Activated B cell treated with CpG ODN at 0.5 μM for 24 hours (primary cell): ENCODE measurements around the gene CSPG5. TPM values are rescaled to one million over a fixed set of nuclear protein-coding genes. Genes with fewer than 3 reads are reported as not detected.

Experiments used
- ATAC-seq: fragments of 200-7000 bp; cut with Tn5 transposase; one replicate; pipeline ENCODE4 v1.10.0; 2021; ENCODE audit warnings: low read depth, mild to moderate bottlenecking, moderate library complexity
- CTCF ChIA-PET: fragments of 350-600 bp; sonication (Branson Sonifier 250); formaldehyde crosslinking; loops from one replicate; lab custom pipeline; 2021; ENCODE audit warnings: antibody characterized with exemption; lab: Charles Lee
- POLR2A ChIA-PET: fragments of 350-600 bp; sonication (Branson Sonifier 250); formaldehyde crosslinking; loops from one replicate; lab custom pipeline; 2021; ENCODE audit warnings: antibody characterized with exemption; lab: Charles Lee
- DNase-seq: peaks from one replicate; pipeline ENCODE4 v3.0.0; 2022
- H3K27ac Mint-ChIP-seq: one replicate; pipeline ENCODE4 v1.8.0; 2020; ENCODE audit warnings: mixed read lengths
- H3K27me3 Mint-ChIP-seq: one replicate; pipeline ENCODE4 v1.8.0; 2021; ENCODE audit warnings: mixed read lengths
- H3K36me3 Mint-ChIP-seq: one replicate; pipeline ENCODE4 v1.8.0; 2021; ENCODE audit warnings: low read depth, mixed read lengths
- H3K4me1 Mint-ChIP-seq: one replicate; pipeline ENCODE4 v1.8.0; 2021; ENCODE audit warnings: mixed read lengths
- H3K4me3 Mint-ChIP-seq: one replicate; pipeline ENCODE4 v1.8.0; 2020; ENCODE audit warnings: mild to moderate bottlenecking, mixed read lengths
- H3K9me3 Mint-ChIP-seq: one replicate; pipeline ENCODE4 v1.8.0; 2020; ENCODE audit warnings: mixed read lengths
- intact Hi-C: fragments of 100-400 bp; cut with micrococcal nuclease; formaldehyde crosslinking; loops from one replicate; pipeline ENCODE4 v1.15.1; 2024
- total RNA-seq: library from RNA; stranded (reverse); gene quantifications from 2 replicates; pipeline ENCODE4 v1.2.3, GENCODE V29; 2022
- TF ChIP-seq, protein P1 (sequence below): fragments of 200-600 bp; IDR thresholded peaks from one replicate; pipeline ENCODE4 v1.8.0; 2022; ENCODE audit warnings: antibody characterized with exemption, mild to moderate bottlenecking

The CSPG5 gene
- total RNA-seq, 1 donor from 2014 or later, result 0.09 TPM

GRCh38 chr3:47565734-47566550 lies 12.7 kb downstream of the CSPG5 start:
- intact Hi-C loops, result no loop called here
- Mint-ChIP-seq H3K27ac (no peak overlapping the region), H3K4me3 (no peak overlapping the region), H3K27me3 (no peaks in the 10 kb centered on the region), H3K9me3 (no peaks in the 10 kb centered on the region), H3K4me1 (no peaks in the 10 kb centered on the region), H3K36me3 (no peaks in the 10 kb centered on the region)
- ATAC-seq, result no peak
- ChIA-PET POLR2A (no interaction called here), CTCF (no interaction called here)
- TF ChIP-seq, protein P1, sequence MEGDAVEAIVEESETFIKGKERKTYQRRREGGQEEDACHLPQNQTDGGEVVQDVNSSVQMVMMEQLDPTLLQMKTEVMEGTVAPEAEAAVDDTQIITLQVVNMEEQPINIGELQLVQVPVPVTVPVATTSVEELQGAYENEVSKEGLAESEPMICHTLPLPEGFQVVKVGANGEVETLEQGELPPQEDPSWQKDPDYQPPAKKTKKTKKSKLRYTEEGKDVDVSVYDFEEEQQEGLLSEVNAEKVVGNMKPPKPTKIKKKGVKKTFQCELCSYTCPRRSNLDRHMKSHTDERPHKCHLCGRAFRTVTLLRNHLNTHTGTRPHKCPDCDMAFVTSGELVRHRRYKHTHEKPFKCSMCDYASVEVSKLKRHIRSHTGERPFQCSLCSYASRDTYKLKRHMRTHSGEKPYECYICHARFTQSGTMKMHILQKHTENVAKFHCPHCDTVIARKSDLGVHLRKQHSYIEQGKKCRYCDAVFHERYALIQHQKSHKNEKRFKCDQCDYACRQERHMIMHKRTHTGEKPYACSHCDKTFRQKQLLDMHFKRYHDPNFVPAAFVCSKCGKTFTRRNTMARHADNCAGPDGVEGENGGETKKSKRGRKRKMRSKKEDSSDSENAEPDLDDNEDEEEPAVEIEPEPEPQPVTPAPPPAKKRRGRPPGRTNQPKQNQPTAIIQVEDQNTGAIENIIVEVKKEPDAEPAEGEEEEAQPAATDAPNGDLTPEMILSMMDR, result no peak
- DNase-seq, result no peak

DNA sequence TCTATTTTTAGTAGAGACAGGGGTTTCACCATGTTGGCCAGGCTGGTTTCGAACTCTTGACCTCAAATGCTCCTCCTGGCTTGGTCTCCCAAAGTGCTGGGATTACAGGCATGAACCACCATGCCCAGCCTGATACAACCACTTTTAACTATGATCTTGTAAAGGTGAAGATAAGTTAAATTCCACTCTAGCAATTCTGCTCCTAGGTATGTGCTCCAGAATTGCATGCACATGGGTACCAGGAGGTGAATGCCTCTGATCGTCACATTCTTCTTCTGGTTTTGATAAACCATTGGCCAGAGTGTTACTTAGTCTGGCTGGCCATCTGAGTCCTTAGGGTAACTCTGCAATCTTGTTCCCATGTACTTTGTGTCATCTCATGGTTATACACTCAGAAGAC lies 22.3 kb downstream of the CSPG5 start:
- ATAC-seq (no peak), DNase-seq (no peak)
- Mint-ChIP-seq H3K9me3 (peaks cover 5% of the 10 kb centered on the region), H3K27me3 (peaks cover 7% of the 10 kb centered on the region), H3K27ac (no peak overlapping the region), H3K4me1 (no peaks in the 10 kb centered on the region), H3K36me3 (no peaks in the 10 kb centered on the region), H3K4me3 (no peak overlapping the region)
- TF ChIP-seq, protein P1, result no peak
- CTCF ChIA-PET, result interaction anchor here (0.6 kb wide), 1 partner anchor 511 kb away, joined by 3 read pairs; no protein-coding TSS in a partner anchor
- intact Hi-C loops, result no loop called here
- POLR2A ChIA-PET, result no interaction called here

- TF ChIP-seq, protein P1, result no peak
- no peak overlapping the region for H3K27ac Mint-ChIP-seq
- H3K4me1 Mint-ChIP-seq, result no peaks in the 10 kb centered on the region
- DNase-seq (no peak), ATAC-seq (no peak)
- POLR2A ChIA-PET, result no interaction called here
- H3K4me3 Mint-ChIP-seq, result no peak overlapping the region
- CTCF ChIA-PET, result no interaction called here
- intact Hi-C loops, result no loop called here
- H3K27me3 Mint-ChIP-seq, result peaks cover 8% of the 10 kb centered on the region
- H3K9me3 Mint-ChIP-seq, result peaks cover 5% of the 10 kb centered on the region
- H3K36me3 Mint-ChIP-seq, result no peaks in the 10 kb centered on the region
These were observed 24.3 kb downstream of the CSPG5 start for GRCh38 chr3:47554335-47554734.

DNA sequence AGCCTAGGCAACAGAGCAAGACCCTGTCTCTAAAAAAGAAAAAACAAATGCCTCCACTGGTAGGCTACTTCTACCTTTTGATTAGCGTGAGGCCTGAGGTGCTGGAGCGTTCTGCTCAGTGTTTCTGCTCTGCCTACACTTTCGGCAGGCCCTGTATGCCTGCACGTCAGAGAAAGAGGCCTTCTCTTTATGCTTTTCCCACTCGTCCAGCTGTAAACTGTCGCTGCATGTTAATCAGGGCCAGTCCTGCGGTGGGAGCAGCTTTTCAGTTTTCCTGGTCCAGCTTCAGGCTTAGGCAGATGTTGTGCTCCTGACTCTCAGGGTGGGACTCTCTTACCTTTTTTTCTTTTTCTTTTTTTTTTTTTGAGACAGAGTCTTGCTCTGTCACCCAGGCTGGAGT lies 25.3 kb downstream of the CSPG5 start:
- DNase-seq (no peak), ATAC-seq (no peak)
- CTCF ChIA-PET, result no interaction called here
- POLR2A ChIA-PET, result interaction anchor here (0.6 kb wide), 1 partner anchor 1053 kb away, joined by 4 read pairs; no protein-coding TSS in a partner anchor
- no peaks in the 10 kb centered on the region for H3K4me1 Mint-ChIP-seq
- intact Hi-C loops, result no loop called here
- no peaks in the 10 kb centered on the region for H3K36me3 Mint-ChIP-seq
- TF ChIP-seq, protein P1, result no peak
- peaks cover 8% of the 10 kb centered on the region for H3K27me3 Mint-ChIP-seq
- H3K4me3 Mint-ChIP-seq, result no peak overlapping the region
- H3K9me3 Mint-ChIP-seq, result peaks cover 5% of the 10 kb centered on the region
- no peak overlapping the region for H3K27ac Mint-ChIP-seq

- DNase-seq (no peak), ATAC-seq (no peak)
- ChIA-PET CTCF (no interaction called here), POLR2A (no interaction called here)
- H3K4me3 Mint-ChIP-seq, result no peak overlapping the region
- TF ChIP-seq, protein P1, result no peak
- intact Hi-C loops, result no loop called here
- peaks cover 6% of the 10 kb centered on the region for H3K27me3 Mint-ChIP-seq
- no peaks in the 10 kb centered on the region for H3K4me1 Mint-ChIP-seq
- H3K27ac Mint-ChIP-seq, result no peak overlapping the region
- no peaks in the 10 kb centered on the region for H3K9me3 Mint-ChIP-seq
- H3K36me3 Mint-ChIP-seq, result no peaks in the 10 kb centered on the region
These were observed 36.0 kb downstream of the CSPG5 start for GRCh38 chr3:47542471-47543173.
